Endothelial cell of umbilical vein (primary cell): ENCODE results near the gene NR5A1. TPM values are rescaled to one million over a fixed set of nuclear protein-coding genes. Genes with fewer than 3 reads are reported as not detected.

Source experiments
- BruUV-seq: library from RNA; stranded (reverse); fragments of 400-500 nt; replicated peaks from 2 replicates; lab custom pipeline; 2021; lab: Mats Ljungman, UMichigan
- CTCF ChIA-PET: fragments of 300-600, 350-600 bp; sonication (Branson Sonifier 250); formaldehyde crosslinking; loops from one replicate; lab custom pipeline; 2021; ENCODE audit warnings: antibody characterized with exemption, inconsistent platforms; lab: Charles Lee
- POLR2A ChIA-PET: fragments of 300-600, 350-600 bp; sonication (Branson Sonifier 250); formaldehyde crosslinking; loops from one replicate; lab custom pipeline; 2021; ENCODE audit warnings: antibody characterized with exemption, inconsistent platforms; lab: Charles Lee
- DNase-seq: peaks from one replicate; pipeline ENCODE4 v3.0.0-alpha.2; 2011; ENCODE audit warnings: low read depth, low spot score
- FAIRE-seq: peaks from 2 replicates; lab custom pipeline; 2011; peaks lifted over from hg19 to GRCh38; lab: Jason Lieb, UNC
- H2AFZ ChIP-seq: 2 replicates; pipeline ENCODE4 v1.6.0; 2012; ENCODE audit warnings: low read depth, low read length, control low read depth, inconsistent platforms
- H3K27ac ChIP-seq: 2 replicates; pipeline ENCODE4 v1.5.1; 2011; ENCODE audit warnings: low read depth, mild to moderate bottlenecking, control low read depth, low read length, moderate library complexity; ENCODE audit not compliant: insufficient read depth
- H3K27me3 ChIP-seq, 2 experiments: 2 replicates each; pipeline versions ENCODE4 v1.6.0 to v1.6.1; 2011; ENCODE audit warnings: low read length in 2 of 2, mixed read lengths in 1 of 2; ENCODE audit not compliant: control insufficient read depth in 2 of 2, insufficient read depth in 2 of 2
- H3K36me3 ChIP-seq, 2 experiments: 2 replicates in 1 of 2; 3 replicates in 1 of 2; pipeline ENCODE4 v1.5.1; 2011; ENCODE audit warnings: low read length in 2 of 2, mild to moderate bottlenecking in 1 of 2, moderate library complexity in 1 of 2; ENCODE audit not compliant: control insufficient read depth in 2 of 2, insufficient read depth in 2 of 2; ENCODE audit errors: extremely low read depth in 1 of 2
- H3K4me1 ChIP-seq: 3 replicates; pipeline ENCODE4 v1.5.1; 2011; ENCODE audit warnings: mild to moderate bottlenecking, low read length; ENCODE audit not compliant: control insufficient read depth, insufficient read depth; ENCODE audit errors: extremely low read depth
- H3K4me2 ChIP-seq: 2 replicates; pipeline ENCODE4 v1.6.1; 2011; ENCODE audit warnings: low read length, control low read depth, mixed read lengths; ENCODE audit not compliant: insufficient read depth
- H3K4me3 ChIP-seq, 3 experiments: fragments of 200-600 bp in 1 of 3; sonication (generic), shearing (Covaris generic) in 1 of 3; replicated peaks in 1 of 3; 2 replicates each; pipeline ENCODE4 v1.5.1; 2011 to 2016; ENCODE audit warnings: control low read depth in 3 of 3, low read length in 3 of 3, mild to moderate bottlenecking in 2 of 3, inconsistent platforms in 1 of 3, low read depth in 1 of 3, moderate library complexity in 1 of 3; ENCODE audit not compliant: insufficient read depth in 1 of 3
- H3K79me2 ChIP-seq: 2 replicates; pipeline ENCODE4 v1.6.0; 2012; ENCODE audit warnings: low read length, inconsistent platforms; ENCODE audit not compliant: control insufficient read depth, insufficient read depth
- H3K9ac ChIP-seq: replicated peaks from 2 replicates; pipeline ENCODE3; 2011; ENCODE audit warnings: low read length, control low read depth; ENCODE audit not compliant: insufficient read depth; ENCODE audit errors: extremely low read depth
- H3K9me1 ChIP-seq: replicated peaks from 3 replicates; pipeline ENCODE4 v1.6.0; 2011; ENCODE audit warnings: mild to moderate bottlenecking, low read length; ENCODE audit not compliant: control insufficient read depth, insufficient read depth; ENCODE audit errors: extremely low read depth
- H3K9me3 ChIP-seq: replicated peaks from 2 replicates; pipeline ENCODE4 v1.5.1; 2012; ENCODE audit warnings: low read length, inconsistent platforms; ENCODE audit not compliant: control insufficient read depth, insufficient read depth
- H4K20me1 ChIP-seq: replicated peaks from 2 replicates; pipeline ENCODE3; 2011; ENCODE audit warnings: mild to moderate bottlenecking, low read length; ENCODE audit not compliant: control insufficient read depth, insufficient read depth; ENCODE audit errors: extremely low read depth
- CTCF ChIP-seq, 2 donors: IDR thresholded peaks; 1 replicate in 1 of 2; 2 replicates in 1 of 2; pipeline ENCODE4 v1.5.1; 2011; ENCODE audit warnings: low read length in 2 of 2, mild to moderate bottlenecking in 2 of 2, moderate library complexity in 2 of 2, control low read depth in 1 of 2, inconsistent platforms in 1 of 2, low read depth in 1 of 2; ENCODE audit not compliant: insufficient read depth in 1 of 2; ENCODE audit errors: extremely low read depth in 1 of 2
- EZH2 ChIP-seq: IDR thresholded peaks from 2 replicates; pipeline ENCODE4 v1.6.1; 2012; ENCODE audit warnings: borderline replicate concordance, low read depth, mild to moderate bottlenecking, moderate library complexity, low read length, inconsistent platforms; ENCODE audit not compliant: severe bottlenecking
- FOS ChIP-seq: IDR thresholded peaks from 2 replicates; pipeline ENCODE4 v1.6.1; 2011; ENCODE audit warnings: mild to moderate bottlenecking, low read length, moderate library complexity, borderline replicate concordance; ENCODE audit not compliant: insufficient read depth
- GATA2 ChIP-seq: IDR thresholded peaks from 2 replicates; pipeline ENCODE4 v1.7.0; 2011; ENCODE audit warnings: low read depth, mild to moderate bottlenecking, moderate library complexity, mixed read lengths, low read length; ENCODE audit not compliant: insufficient read length, insufficient read depth
- JUN ChIP-seq: IDR thresholded peaks from 2 replicates; pipeline ENCODE4 v1.6.1; 2011; ENCODE audit warnings: borderline replicate concordance, low read depth; ENCODE audit not compliant: insufficient read length, insufficient read depth
- MAX ChIP-seq: IDR thresholded peaks from 2 replicates; pipeline ENCODE4 v1.6.1; 2011; ENCODE audit not compliant: insufficient read depth, insufficient read length
- MYC ChIP-seq: IDR thresholded peaks from one replicate; pipeline ENCODE4 v1.6.1; 2011; ENCODE audit warnings: mild to moderate bottlenecking, low read depth, low read length
- POLR2A ChIP-seq: IDR thresholded peaks from 2 replicates; pipeline ENCODE4 v1.6.1; 2012; ENCODE audit warnings: low read depth, mild to moderate bottlenecking, control low read depth, low read length
- POLR2AphosphoS5 ChIP-seq: IDR thresholded peaks from 2 replicates; pipeline ENCODE4 v1.6.1; 2012; ENCODE audit warnings: low read depth, mild to moderate bottlenecking, control low read depth, low read length, moderate library complexity; ENCODE audit not compliant: insufficient read depth
- dilution Hi-C: fragments of 300-500 bp; cut with MboI; formaldehyde crosslinking; loops from one replicate; pipeline ENCODE4 v1.15.0; 2019; ENCODE audit warnings: low sequenced_read_pairs; ENCODE audit not compliant: extremely low pct_ligation_motif_present
- intact Hi-C: fragments of 100-400 bp; cut with micrococcal nuclease; formaldehyde crosslinking; loops from one replicate; pipeline ENCODE4 v1.10.0; 2022
- polyA plus RNA-seq, 4 experiments: library from polyadenylated mRNA; depleted of rRNA in 3 of 4; stranded (reverse) in 3 of 4; unstranded in 1 of 4; fragments of >200 nt; gene quantifications; 2 replicates each; pipeline versions ENCODE4 v1.2.1 to v1.2.3, GENCODE V29; 2011 to 2012; ENCODE audit warnings: missing spikeins in 1 of 4
- total RNA-seq: library from RNA; stranded (reverse); gene quantifications from 2 replicates; pipeline ENCODE4 v1.2.3, GENCODE V29; 2021

Gene NR5A1
- total and polyA plus RNA-seq, 2 donors (not counting 3 experiments of a cell fraction or from before 2014, with no cell fraction given): not detected

GRCh38 chr9:124521142-124521541 lies 13.9 kb upstream of the NR5A1 start:
- H3K4me2 ChIP-seq: no peak overlapping the region
- H3K9me3 ChIP-seq: no peaks in the 10 kb centered on the region
- dilution Hi-C loops: no loop called here
- no peak overlapping the region for H3K4me3 ChIP-seq
- intact Hi-C loops: no loop called here
- DNase-seq: no peak
- no TSS peak for BruUV-seq
- no peaks in the 10 kb centered on the region for H3K79me2 ChIP-seq
- FAIRE-seq: no peak
- TF ChIP-seq FOS: no peak
- no peak for TF ChIP-seq GATA2
- TF ChIP-seq MAX: no peak
- TF ChIP-seq POLR2AphosphoS5: no peak
- no peak for TF ChIP-seq JUN
- no peak for TF ChIP-seq CTCF (IDR thresholded peaks at IDR 0.05; ENCODE audit: extremely low read depth in 1 of 2, insufficient read depth in 1 of 2, low read depth in 1 of 2, low read length in 2 of 2)
- TF ChIP-seq POLR2A: no peak
- TF ChIP-seq MYC: no peak
- no peak for TF ChIP-seq EZH2
- H3K27ac ChIP-seq: no peak overlapping the region
- no peak overlapping the region for H3K9ac ChIP-seq
- H3K36me3 ChIP-seq: no peaks in the 10 kb centered on the region
- ChIA-PET CTCF (no interaction called here), POLR2A (no interaction called here)
- peaks cover 2% of the 10 kb centered on the region in 2 experiments for H3K27me3 ChIP-seq
- H3K4me1 ChIP-seq: no peaks in the 10 kb centered on the region
- H2AFZ ChIP-seq: no peak overlapping the region
- no peaks in the 10 kb centered on the region for H4K20me1 ChIP-seq
- H3K9me1 ChIP-seq: no peaks in the 10 kb centered on the region
